Endothelial cell of umbilical vein (primary cell): Measurements from ENCODE around the gene GTSE1. TPM values are rescaled to one million over a fixed set of nuclear protein-coding genes. Genes with fewer than 3 reads are reported as not detected.
"Not testable (repeated sequence)": the region's sequence is repeated elsewhere in the genome, so short reads cannot be mapped to it uniquely, and the experiment has no call there.

Experiments
- BruUV-seq: library from RNA; stranded (reverse); fragments of 400-500 nt; replicated peaks from 2 replicates; lab custom pipeline; 2021; lab: Mats Ljungman, UMichigan
- CTCF ChIA-PET: fragments of 300-600, 350-600 bp; sonication (Branson Sonifier 250); formaldehyde crosslinking; loops from one replicate; lab custom pipeline; 2021; ENCODE audit warnings: antibody characterized with exemption, inconsistent platforms; lab: Charles Lee
- POLR2A ChIA-PET: fragments of 300-600, 350-600 bp; sonication (Branson Sonifier 250); formaldehyde crosslinking; loops from one replicate; lab custom pipeline; 2021; ENCODE audit warnings: antibody characterized with exemption, inconsistent platforms; lab: Charles Lee
- DNase-seq: peaks from one replicate; pipeline ENCODE4 v3.0.0-alpha.2; 2011; ENCODE audit warnings: low read depth, low spot score
- FAIRE-seq: peaks from 2 replicates; lab custom pipeline; 2011; peaks lifted over from hg19 to GRCh38; lab: Jason Lieb, UNC
- H2AFZ ChIP-seq: 2 replicates; pipeline ENCODE4 v1.6.0; 2012; ENCODE audit warnings: low read depth, low read length, control low read depth, inconsistent platforms
- H3K27ac ChIP-seq: 2 replicates; pipeline ENCODE4 v1.5.1; 2011; ENCODE audit warnings: low read depth, mild to moderate bottlenecking, control low read depth, low read length, moderate library complexity; ENCODE audit not compliant: insufficient read depth
- H3K27me3 ChIP-seq, 2 experiments: 2 replicates each; pipeline versions ENCODE4 v1.6.0 to v1.6.1; 2011; ENCODE audit warnings: low read length in 2 of 2, mixed read lengths in 1 of 2; ENCODE audit not compliant: control insufficient read depth in 2 of 2, insufficient read depth in 2 of 2
- H3K36me3 ChIP-seq, 2 experiments: 2 replicates in 1 of 2; 3 replicates in 1 of 2; pipeline ENCODE4 v1.5.1; 2011; ENCODE audit warnings: low read length in 2 of 2, mild to moderate bottlenecking in 1 of 2, moderate library complexity in 1 of 2; ENCODE audit not compliant: control insufficient read depth in 2 of 2, insufficient read depth in 2 of 2; ENCODE audit errors: extremely low read depth in 1 of 2
- H3K4me1 ChIP-seq: 3 replicates; pipeline ENCODE4 v1.5.1; 2011; ENCODE audit warnings: mild to moderate bottlenecking, low read length; ENCODE audit not compliant: control insufficient read depth, insufficient read depth; ENCODE audit errors: extremely low read depth
- H3K4me2 ChIP-seq: 2 replicates; pipeline ENCODE4 v1.6.1; 2011; ENCODE audit warnings: low read length, control low read depth, mixed read lengths; ENCODE audit not compliant: insufficient read depth
- H3K4me3 ChIP-seq, 3 experiments: fragments of 200-600 bp in 1 of 3; sonication (generic), shearing (Covaris generic) in 1 of 3; replicated peaks in 1 of 3; 2 replicates each; pipeline ENCODE4 v1.5.1; 2011 to 2016; ENCODE audit warnings: control low read depth in 3 of 3, low read length in 3 of 3, mild to moderate bottlenecking in 2 of 3, inconsistent platforms in 1 of 3, low read depth in 1 of 3, moderate library complexity in 1 of 3; ENCODE audit not compliant: insufficient read depth in 1 of 3
- H3K79me2 ChIP-seq: 2 replicates; pipeline ENCODE4 v1.6.0; 2012; ENCODE audit warnings: low read length, inconsistent platforms; ENCODE audit not compliant: control insufficient read depth, insufficient read depth
- H3K9ac ChIP-seq: replicated peaks from 2 replicates; pipeline ENCODE3; 2011; ENCODE audit warnings: low read length, control low read depth; ENCODE audit not compliant: insufficient read depth; ENCODE audit errors: extremely low read depth
- H3K9me1 ChIP-seq: replicated peaks from 3 replicates; pipeline ENCODE4 v1.6.0; 2011; ENCODE audit warnings: mild to moderate bottlenecking, low read length; ENCODE audit not compliant: control insufficient read depth, insufficient read depth; ENCODE audit errors: extremely low read depth
- H3K9me3 ChIP-seq: replicated peaks from 2 replicates; pipeline ENCODE4 v1.5.1; 2012; ENCODE audit warnings: low read length, inconsistent platforms; ENCODE audit not compliant: control insufficient read depth, insufficient read depth
- H4K20me1 ChIP-seq: replicated peaks from 2 replicates; pipeline ENCODE3; 2011; ENCODE audit warnings: mild to moderate bottlenecking, low read length; ENCODE audit not compliant: control insufficient read depth, insufficient read depth; ENCODE audit errors: extremely low read depth
- EZH2 ChIP-seq: IDR thresholded peaks from 2 replicates; pipeline ENCODE4 v1.6.1; 2012; ENCODE audit warnings: borderline replicate concordance, low read depth, mild to moderate bottlenecking, moderate library complexity, low read length, inconsistent platforms; ENCODE audit not compliant: severe bottlenecking
- FOS ChIP-seq: IDR thresholded peaks from 2 replicates; pipeline ENCODE4 v1.6.1; 2011; ENCODE audit warnings: mild to moderate bottlenecking, low read length, moderate library complexity, borderline replicate concordance; ENCODE audit not compliant: insufficient read depth
- GATA2 ChIP-seq: IDR thresholded peaks from 2 replicates; pipeline ENCODE4 v1.7.0; 2011; ENCODE audit warnings: low read depth, mild to moderate bottlenecking, moderate library complexity, mixed read lengths, low read length; ENCODE audit not compliant: insufficient read length, insufficient read depth
- JUN ChIP-seq: IDR thresholded peaks from 2 replicates; pipeline ENCODE4 v1.6.1; 2011; ENCODE audit warnings: borderline replicate concordance, low read depth; ENCODE audit not compliant: insufficient read length, insufficient read depth
- MYC ChIP-seq: IDR thresholded peaks from one replicate; pipeline ENCODE4 v1.6.1; 2011; ENCODE audit warnings: mild to moderate bottlenecking, low read depth, low read length
- POLR2A ChIP-seq: IDR thresholded peaks from 2 replicates; pipeline ENCODE4 v1.6.1; 2012; ENCODE audit warnings: low read depth, mild to moderate bottlenecking, control low read depth, low read length
- POLR2AphosphoS5 ChIP-seq: IDR thresholded peaks from 2 replicates; pipeline ENCODE4 v1.6.1; 2012; ENCODE audit warnings: low read depth, mild to moderate bottlenecking, control low read depth, low read length, moderate library complexity; ENCODE audit not compliant: insufficient read depth
- dilution Hi-C: fragments of 300-500 bp; cut with MboI; formaldehyde crosslinking; loops from one replicate; pipeline ENCODE4 v1.15.0; 2019; ENCODE audit warnings: low sequenced_read_pairs; ENCODE audit not compliant: extremely low pct_ligation_motif_present
- intact Hi-C: fragments of 100-400 bp; cut with micrococcal nuclease; formaldehyde crosslinking; loops from one replicate; pipeline ENCODE4 v1.10.0; 2022
- polyA plus RNA-seq, 4 experiments: library from polyadenylated mRNA; depleted of rRNA in 3 of 4; stranded (reverse) in 3 of 4; unstranded in 1 of 4; fragments of >200 nt; gene quantifications; 2 replicates each; pipeline versions ENCODE4 v1.2.1 to v1.2.3, GENCODE V29; 2011 to 2012; ENCODE audit warnings: missing spikeins in 1 of 4
- total RNA-seq: library from RNA; stranded (reverse); gene quantifications from 2 replicates; pipeline ENCODE4 v1.2.3, GENCODE V29; 2021
- TF ChIP-seq, protein P1 (sequence below): IDR thresholded peaks from 2 replicates; pipeline ENCODE4 v1.6.1; 2011; ENCODE audit not compliant: insufficient read depth, insufficient read length
- TF ChIP-seq, protein P2 (sequence below), 2 donors: IDR thresholded peaks; 1 replicate in 1 of 2; 2 replicates in 1 of 2; pipeline ENCODE4 v1.5.1; 2011; ENCODE audit warnings: low read length in 2 of 2, mild to moderate bottlenecking in 2 of 2, moderate library complexity in 2 of 2, control low read depth in 1 of 2, inconsistent platforms in 1 of 2, low read depth in 1 of 2; ENCODE audit not compliant: insufficient read depth in 1 of 2; ENCODE audit errors: extremely low read depth in 1 of 2

The GTSE1 gene
- total and polyA plus RNA-seq, 2 donors (not counting 3 experiments of a cell fraction or from before 2014, with no cell fraction given), result 25.9 to 57.2 TPM

DNA sequence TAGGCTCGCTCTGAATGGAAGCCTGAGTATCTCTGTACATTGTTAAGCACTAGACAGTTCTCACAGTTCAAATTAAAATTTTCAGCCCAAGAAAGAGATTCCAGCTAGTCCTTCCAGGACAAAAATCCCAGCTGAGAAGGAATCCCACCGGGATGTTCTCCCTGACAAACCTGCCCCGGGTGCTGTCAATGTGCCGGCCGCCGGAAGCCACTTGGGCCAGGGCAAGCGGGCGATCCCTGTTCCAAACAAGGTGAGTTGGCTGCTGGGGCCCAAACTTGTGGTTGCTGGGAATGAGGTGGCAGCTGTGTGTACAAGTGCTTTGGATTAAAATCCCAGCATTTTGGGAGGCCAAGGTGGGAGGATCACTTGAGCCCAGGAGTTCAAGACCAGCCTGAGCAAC lies 15.4 kb downstream of the GTSE1 start:
- peaks cover 0 to 14% of the 10 kb centered on the region in 2 experiments for H3K36me3 ChIP-seq

DNA sequence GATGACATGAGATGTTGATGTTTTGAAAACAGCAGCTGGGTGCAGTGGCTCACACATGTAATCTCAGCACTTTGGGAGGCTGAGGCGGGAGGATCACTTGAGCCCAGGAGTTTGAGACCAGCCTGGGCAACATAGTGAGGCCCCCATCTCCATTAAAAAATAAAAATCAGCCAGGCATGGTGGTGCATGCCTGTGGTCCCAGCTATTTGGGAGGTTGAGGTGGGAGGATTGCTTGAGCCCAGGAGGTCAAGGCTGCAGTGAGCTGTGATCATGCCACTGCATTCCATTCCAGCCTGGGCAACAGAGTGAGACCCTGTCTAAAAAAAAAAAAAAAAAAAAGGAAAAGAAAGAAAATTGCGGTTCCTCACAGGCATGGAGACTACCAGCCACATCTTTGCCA lies 16.2 kb downstream of the GTSE1 start:
- CTCF ChIA-PET, result interaction anchor here (0.7 to 6.3 kb wide), 8 partner anchors 11 to 316 kb away, joined by 3 to 111 read pairs (median 4); partner anchors contain the start of genes TRMU and TTC38

More for the DNA sequence above, 15.4 kb downstream of the GTSE1 start:
- no peak overlapping the region for H2AFZ ChIP-seq
- FAIRE-seq, result no peak
- CTCF ChIA-PET, result interaction anchor here (1.0 to 6.3 kb wide), 4 partner anchors 12 to 306 kb away, joined by 5 to 111 read pairs (median 5); no protein-coding TSS in a partner anchor
- dilution Hi-C loops (no loop called here), intact Hi-C loops (no loop called here)
- no peak overlapping the region for H3K4me2 ChIP-seq
- no peaks in the 10 kb centered on the region for H3K9me3 ChIP-seq
- no peak for TF ChIP-seq POLR2AphosphoS5
- TF ChIP-seq POLR2A, result no peak
- TF ChIP-seq, protein P1, sequence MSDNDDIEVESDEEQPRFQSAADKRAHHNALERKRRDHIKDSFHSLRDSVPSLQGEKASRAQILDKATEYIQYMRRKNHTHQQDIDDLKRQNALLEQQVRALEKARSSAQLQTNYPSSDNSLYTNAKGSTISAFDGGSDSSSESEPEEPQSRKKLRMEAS, result no peak
- TF ChIP-seq, protein P2, sequence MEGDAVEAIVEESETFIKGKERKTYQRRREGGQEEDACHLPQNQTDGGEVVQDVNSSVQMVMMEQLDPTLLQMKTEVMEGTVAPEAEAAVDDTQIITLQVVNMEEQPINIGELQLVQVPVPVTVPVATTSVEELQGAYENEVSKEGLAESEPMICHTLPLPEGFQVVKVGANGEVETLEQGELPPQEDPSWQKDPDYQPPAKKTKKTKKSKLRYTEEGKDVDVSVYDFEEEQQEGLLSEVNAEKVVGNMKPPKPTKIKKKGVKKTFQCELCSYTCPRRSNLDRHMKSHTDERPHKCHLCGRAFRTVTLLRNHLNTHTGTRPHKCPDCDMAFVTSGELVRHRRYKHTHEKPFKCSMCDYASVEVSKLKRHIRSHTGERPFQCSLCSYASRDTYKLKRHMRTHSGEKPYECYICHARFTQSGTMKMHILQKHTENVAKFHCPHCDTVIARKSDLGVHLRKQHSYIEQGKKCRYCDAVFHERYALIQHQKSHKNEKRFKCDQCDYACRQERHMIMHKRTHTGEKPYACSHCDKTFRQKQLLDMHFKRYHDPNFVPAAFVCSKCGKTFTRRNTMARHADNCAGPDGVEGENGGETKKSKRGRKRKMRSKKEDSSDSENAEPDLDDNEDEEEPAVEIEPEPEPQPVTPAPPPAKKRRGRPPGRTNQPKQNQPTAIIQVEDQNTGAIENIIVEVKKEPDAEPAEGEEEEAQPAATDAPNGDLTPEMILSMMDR (IDR thresholded peaks at IDR 0.05; ENCODE audit: extremely low read depth in 1 of 2, insufficient read depth in 1 of 2, low read depth in 1 of 2, low read length in 2 of 2), result no peak
- no peak for TF ChIP-seq MYC
- no peak for TF ChIP-seq GATA2
- TF ChIP-seq FOS, result no peak
- TF ChIP-seq EZH2, result no peak
- no peak for TF ChIP-seq JUN
- DNase-seq, result no peak
- no peaks in the 10 kb centered on the region for H3K27me3 ChIP-seq
- no peak overlapping the region for H3K9ac ChIP-seq
- no peaks in the 10 kb centered on the region for H4K20me1 ChIP-seq
- H3K79me2 ChIP-seq, result peaks cover 41% of the 10 kb centered on the region
- no peak overlapping the region for H3K4me3 ChIP-seq
- H3K4me1 ChIP-seq, result no peaks in the 10 kb centered on the region
- POLR2A ChIA-PET, result no interaction called here
- H3K9me1 ChIP-seq, result no peaks in the 10 kb centered on the region
- H3K27ac ChIP-seq, result no peak overlapping the region
- BruUV-seq, result no TSS peak

More for the DNA sequence above, 16.2 kb downstream of the GTSE1 start:
- DNase-seq, H4K20me1 ChIP-seq, dilution Hi-C loops, H2AFZ ChIP-seq, POLR2A ChIA-PET, H3K4me1 ChIP-seq, H3K9ac ChIP-seq, H3K4me2 ChIP-seq, BruUV-seq, FAIRE-seq, intact Hi-C loops, H3K27ac ChIP-seq, H3K4me3 ChIP-seq, H3K9me1 ChIP-seq, H3K27me3 ChIP-seq, H3K9me3 ChIP-seq: not testable (repeated sequence)
- Histone ChIP-seq H3K36me3 (peaks cover 2 to 16% of the 10 kb centered on the region in 2 experiments), H3K79me2 (peaks cover 37% of the 10 kb centered on the region)
